HepG2 (cell line): ENCODE data around the gene SFTPB. TPM values are rescaled to one million over a fixed set of nuclear protein-coding genes. Genes with fewer than 3 reads are reported as not detected.

Experiments
- ATAC-seq: fragments of 200-7000 bp; cut with Tn5 transposase; 3 replicates; pipeline ENCODE4 v1.9.1; 2020; ENCODE audit warnings: mild to moderate bottlenecking, moderate library complexity
- BruUV-seq: library from RNA; stranded (reverse); fragments of 400-500 nt; replicated peaks from 2 replicates; lab custom pipeline; 2021; lab: Mats Ljungman, UMichigan
- CTCF ChIA-PET: fragments of 300-600 bp; formaldehyde crosslinking; extraction: SDS; loops from one replicate; lab custom pipeline; 2021; ENCODE audit warnings: low total read pairs, inconsistent platforms, low intra/inter-chr PET ratio; lab: Yijun Ruan, JAX
- POLR2A ChIA-PET: fragments of 350-600 bp; sonication (Branson Sonifier 250); formaldehyde crosslinking; loops from one replicate; lab custom pipeline; 2020; ENCODE audit warnings: antibody characterized with exemption, inconsistent platforms; lab: Yijun Ruan, JAX
- DNase-seq: peaks from one replicate; pipeline ENCODE4 v3.0.0-alpha.2; 2015; ENCODE audit warnings: low spot score
- FAIRE-seq: peaks from 3 replicates; lab custom pipeline; 2011; peaks lifted over from hg19 to GRCh38; lab: Jason Lieb, UNC
- H2AFZ ChIP-seq: one replicate; pipeline ENCODE4 v1.6.1; 2011; ENCODE audit warnings: low read length, inconsistent platforms
- H3K27ac ChIP-seq: fragments of 300-600 bp; 3 replicates; pipeline ENCODE4 v1.8.0; 2011; ENCODE audit warnings: mixed run types, mild to moderate bottlenecking, mixed read lengths, low read length, inconsistent platforms; ENCODE audit not compliant: insufficient read depth; ENCODE audit errors: extremely low read length
- H3K27me3 ChIP-seq, 2 experiments: fragments of 200-600 bp in 1 of 2; 2 replicates in 1 of 2; 3 replicates in 1 of 2; pipeline versions ENCODE4 v1.6.0 to v1.8.0; 2011; ENCODE audit warnings: low read length in 2 of 2, mild to moderate bottlenecking in 2 of 2, moderate library complexity in 2 of 2, inconsistent platforms in 1 of 2; ENCODE audit not compliant: insufficient read depth in 2 of 2, control insufficient read depth in 1 of 2
- H3K36me3 ChIP-seq, 2 experiments: fragments of 200-600 bp in 1 of 2; replicated peaks in 1 of 2; 2 replicates in 1 of 2; 3 replicates in 1 of 2; pipeline versions ENCODE4 v1.5.1 to v1.8.0; 2011; ENCODE audit warnings: low read length in 2 of 2, inconsistent platforms in 1 of 2; ENCODE audit not compliant: insufficient read depth in 2 of 2, control insufficient read depth in 1 of 2
- H3K4me1 ChIP-seq: 2 replicates; pipeline ENCODE4 v1.5.1; 2012; ENCODE audit warnings: low read length, inconsistent platforms; ENCODE audit not compliant: insufficient read depth
- H3K4me2 ChIP-seq: 2 replicates; pipeline ENCODE4 v1.6.0; 2011; ENCODE audit warnings: low read depth, low read length, inconsistent platforms
- H3K4me3 ChIP-seq, 3 experiments: fragments of 200-600 bp in 1 of 3; sonication (generic), shearing (Covaris generic) in 1 of 3; replicated peaks in 1 of 3; 2 replicates each; pipeline ENCODE4 v1.5.1; 2011 to 2016; ENCODE audit warnings: low read length in 3 of 3, inconsistent platforms in 2 of 3, low read depth in 2 of 3, mild to moderate bottlenecking in 2 of 3, control low read depth in 1 of 3, mixed read lengths in 1 of 3; ENCODE audit not compliant: insufficient read depth in 1 of 3
- H3K79me2 ChIP-seq: one replicate; pipeline ENCODE4 v1.6.1; 2011; ENCODE audit warnings: low read length, inconsistent platforms; ENCODE audit not compliant: insufficient read depth
- H3K9ac ChIP-seq: 2 replicates; pipeline ENCODE4 v1.6.0; 2011; ENCODE audit warnings: mild to moderate bottlenecking, low read depth, low read length, inconsistent platforms; ENCODE audit not compliant: insufficient read depth
- H3K9me3 ChIP-seq: 2 replicates; pipeline ENCODE4 v1.5.1; 2012; ENCODE audit warnings: mild to moderate bottlenecking, low read length
- H4K20me1 ChIP-seq: 2 replicates; pipeline ENCODE4 v1.6.0; 2011; ENCODE audit warnings: inconsistent platforms, mild to moderate bottlenecking, low read length, moderate library complexity; ENCODE audit not compliant: insufficient read depth
- ADNP ChIP-seq: sonication (generic); formaldehyde crosslinking; IDR thresholded peaks from 2 replicates; pipeline ENCODE4 v1.4.0; 2020; ENCODE audit warnings: missing genetic modification reagents
- CTCF ChIP-seq: sonication (generic); formaldehyde crosslinking; IDR thresholded peaks from 2 replicates; pipeline ENCODE4 v1.5.0; 2020; ENCODE audit warnings: mild to moderate bottlenecking, missing genetic modification reagents, moderate library complexity
- FOXK1 ChIP-seq: sonication (generic); formaldehyde crosslinking; IDR thresholded peaks from 2 replicates; pipeline ENCODE4 v1.4.0; 2020; ENCODE audit warnings: low read depth, missing genetic modification reagents, borderline replicate concordance
- FOXK2 ChIP-seq: fragments of 450-650 bp; IDR thresholded peaks from 2 replicates; pipeline ENCODE4 v1.6.1; 2016
- HHEX ChIP-seq: IDR thresholded peaks from 2 replicates; pipeline ENCODE4 v1.6.1; 2016; ENCODE audit warnings: control low read depth
- MIER3 ChIP-seq: IDR thresholded peaks from 2 replicates; pipeline ENCODE4 v1.6.1; 2016; ENCODE audit warnings: missing compliant biosample characterization, borderline replicate concordance
- NBN ChIP-seq: fragments of 450-650 bp; conservative IDR thresholded peaks from 2 replicates; pipeline ENCODE4 v1.6.1; 2017
- ZFYVE20 ChIP-seq: sonication (generic); formaldehyde crosslinking; IDR thresholded peaks from 2 replicates; pipeline ENCODE4 v1.8.0; 2023; ENCODE audit warnings: low read depth, mild to moderate bottlenecking, moderate library complexity, missing genetic modification reagents, borderline replicate concordance
- ZNF18 ChIP-seq: sonication (generic); formaldehyde crosslinking; IDR thresholded peaks from 2 replicates; pipeline ENCODE4 v1.8.0; 2022; ENCODE audit warnings: mild to moderate bottlenecking, missing genetic modification reagents; ENCODE audit not compliant: insufficient replicate concordance
- ZNF44 ChIP-seq: sonication (generic); formaldehyde crosslinking; IDR thresholded peaks from 2 replicates; pipeline ENCODE4 v1.5.1; 2020; ENCODE audit warnings: mild to moderate bottlenecking, missing genetic modification reagents
- ZNF816 ChIP-seq: sonication (generic); formaldehyde crosslinking; IDR thresholded peaks from 2 replicates; pipeline ENCODE4 v1.8.0; 2022; ENCODE audit warnings: missing genetic modification reagents, mild to moderate bottlenecking, borderline replicate concordance
- WGBS: methylation state at CpG from one replicate; pipeline ENCODE4 v1.1.6; 2017; ENCODE audit warnings: low lambda C conversion rate; 5-methylcytosine and 5-hydroxymethylcytosine counted together
- in situ Hi-C: cut with HindIII; loops from 2 replicates; pipeline ENCODE4 v1.10.0; 2017; ENCODE audit warnings: low pct_unique_long_range_greater_than_20kb; ENCODE audit not compliant: extremely low pct_ligation_motif_present
- intact Hi-C: fragments of 100-400 bp; cut with micrococcal nuclease; formaldehyde crosslinking; loops from one replicate; pipeline ENCODE4 v1.10.0; 2022; ENCODE audit not compliant: unreplicated experiment
- polyA plus RNA-seq, 8 experiments: library from polyadenylated mRNA; depleted of rRNA in 3 of 8; stranded (reverse) in 7 of 8; unstranded in 1 of 8; fragments of >200 nt; fragmentation: Illumina TruSeq in 4 of 8; extraction: Trizol in 4 of 8; gene quantifications; 2 replicates each; pipeline versions ENCODE4 v1.2.1 to v1.2.3, GENCODE V29; 2011 to 2016; ENCODE audit warnings: low read depth in 4 of 8, missing spikeins in 1 of 8, mixed read lengths in 1 of 8; ENCODE audit not compliant: insufficient read depth in 1 of 8
- total RNA-seq, 5 experiments: library from RNA; depleted of rRNA; stranded (reverse); fragments of >200 nt; fragmentation: Illumina TruSeq; extraction: Trizol; gene quantifications; 2 replicates each; pipeline ENCODE4 v1.2.3, GENCODE V29; 2016; ENCODE audit warnings: low read depth in 1 of 5

SFTPB gene
- total and polyA plus RNA-seq, 2 of the 13 experiments (the other 11 are each of a cell fraction or from before 2014, with no cell fraction given) = not detected

GRCh38 chr2:85713836-85714235, 45.8 kb upstream of the SFTPB start:
- H3K27ac ChIP-seq = no peak overlapping the region
- TF ChIP-seq FOXK2 (no peak), CTCF (CRISPR knock-in tag) (no peak), ZNF816 (CRISPR knock-in tag) (no peak), FOXK1 (CRISPR knock-in tag) (no peak), NBN (no peak), ZNF18 (CRISPR knock-in tag) (no peak), ZNF44 (no peak), ADNP (CRISPR knock-in tag) (no peak), ZFYVE20 (CRISPR knock-in tag) (no peak), MIER3 (CRISPR knock-in tag) (no peak), HHEX (no peak)
- TF ChIP-seq, all 625 proteins: peak for 0
- 30% methylated on average over 3 of the region's 5 CpGs for WGBS
- no peak for FAIRE-seq
- H3K9ac ChIP-seq = no peak overlapping the region
- no peaks in the 10 kb centered on the region for H3K79me2 ChIP-seq
- ATAC-seq = no peak
- no peaks in the 10 kb centered on the region for H3K36me3 ChIP-seq
- in situ Hi-C loops (loop anchor here (5.0 kb wide), 1 partner anchor 37 kb away; no protein-coding TSS in a partner anchor), intact Hi-C loops (no loop called here)
- H3K4me1 ChIP-seq = peaks cover 11% of the 10 kb centered on the region
- H3K9me3 ChIP-seq = no peaks in the 10 kb centered on the region
- POLR2A ChIA-PET = no interaction called here
- no peak overlapping the region for H2AFZ ChIP-seq
- CTCF ChIA-PET = no interaction called here
- no peak overlapping the region for H3K4me3 ChIP-seq
- no TSS peak for BruUV-seq
- no peaks in the 10 kb centered on the region for H4K20me1 ChIP-seq
- no peak overlapping the region for H3K4me2 ChIP-seq
- peaks cover 13 to 64% of the 10 kb centered on the region in 2 experiments; a peak in 4 of 5 replicates for H3K27me3 ChIP-seq
- no peak for DNase-seq
